ENCODE results near the gene CPVL.

CPVL gene

GRCh38 chr7:29146057-29146706, at the start of gene CPVL:
CPVL (minus strand) TSS chr7:29146537; CDS start chr7:29121061, 25,476 bp downstream.
- no peak for DNase-seq

DNA sequence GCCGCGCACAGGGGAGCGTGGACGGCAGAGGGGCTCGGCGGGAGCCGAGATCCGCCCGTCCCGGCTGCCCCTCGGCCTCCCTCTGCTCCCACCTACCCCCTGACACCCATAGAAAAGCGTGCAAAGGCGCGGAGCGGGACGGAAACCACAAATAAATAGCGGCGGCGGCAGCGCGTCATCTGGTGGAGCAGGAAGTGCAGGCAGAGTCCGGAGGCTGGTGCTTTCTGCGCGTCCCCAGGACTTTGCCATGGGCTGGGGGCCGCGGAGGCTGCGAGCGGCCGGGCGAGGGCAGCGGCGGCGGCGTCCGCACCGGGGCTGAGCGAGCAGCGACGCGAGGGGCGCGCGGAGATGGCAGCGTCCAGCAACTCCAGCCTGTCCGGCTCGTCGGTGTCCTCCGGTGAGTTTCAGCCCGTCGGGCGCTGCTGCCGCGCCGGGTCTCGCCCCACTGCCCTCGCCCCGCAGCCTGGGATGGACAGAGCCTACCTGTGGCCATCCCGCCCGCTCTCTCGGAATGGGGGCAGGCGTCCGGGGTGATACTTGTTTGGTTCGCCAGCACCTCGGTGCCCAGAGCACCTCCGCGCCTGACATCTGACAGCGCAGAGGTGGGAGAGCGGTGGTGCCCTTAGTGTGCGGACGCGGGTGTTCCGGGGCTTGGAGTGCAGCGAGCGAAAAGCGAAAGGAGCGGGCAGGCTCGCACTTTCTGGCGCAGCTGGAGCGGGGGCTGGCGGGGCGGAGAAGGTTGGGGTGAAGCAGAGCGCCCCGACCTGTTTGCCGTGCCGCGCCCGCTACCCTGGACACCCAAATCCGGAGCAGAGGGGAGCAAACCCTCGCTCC, 48.5 kb upstream of the CPVL start, which contains the start of gene CHN2:
Gene CHN2 (plus strand): TSS at position 182 of the 834 bp plus-strand sequence.
- DNase-seq: no peak

DNA sequence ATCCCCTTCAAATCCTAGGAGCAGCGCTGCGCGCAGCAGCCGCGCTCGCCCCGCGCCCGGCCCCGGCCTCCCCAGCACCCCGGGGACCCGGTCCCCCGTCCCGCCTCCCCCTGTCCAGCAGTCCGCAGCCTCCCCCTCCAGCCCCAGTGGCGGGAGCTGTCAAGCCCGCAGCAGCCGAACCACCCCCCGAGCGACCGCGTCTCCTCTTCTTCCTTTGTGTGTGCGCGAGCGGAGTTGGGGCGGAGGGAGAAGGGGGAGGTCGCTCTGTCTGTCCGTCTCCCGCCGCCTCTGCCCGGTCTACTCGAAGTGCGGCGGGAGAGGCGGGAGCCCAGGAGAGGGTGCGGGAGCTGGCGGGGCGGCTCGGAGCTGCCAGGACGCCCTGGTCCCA, 47.9 kb upstream of the CPVL start:
- DNase-seq: no peak

GRCh38 chr7:29193316-29194205, 47.2 kb upstream of the CPVL start:
- DNase-seq: no peak

- DNase-seq: no peak
Measured at GRCh38 chr7:29192811-29193210, 46.5 kb upstream of the CPVL start.

- no peak for DNase-seq
Measured at GRCh38 chr7:29192323-29192722, 46.0 kb upstream of the CPVL start.

- peak; percentile 27 for DNase-seq
Measured at GRCh38 chr7:29190349-29191045, 44.2 kb upstream of the CPVL start.

- DNase-seq: peak; percentile 60
Measured at GRCh38 chr7:29189743-29190201, 43.4 kb upstream of the CPVL start.

DNA sequence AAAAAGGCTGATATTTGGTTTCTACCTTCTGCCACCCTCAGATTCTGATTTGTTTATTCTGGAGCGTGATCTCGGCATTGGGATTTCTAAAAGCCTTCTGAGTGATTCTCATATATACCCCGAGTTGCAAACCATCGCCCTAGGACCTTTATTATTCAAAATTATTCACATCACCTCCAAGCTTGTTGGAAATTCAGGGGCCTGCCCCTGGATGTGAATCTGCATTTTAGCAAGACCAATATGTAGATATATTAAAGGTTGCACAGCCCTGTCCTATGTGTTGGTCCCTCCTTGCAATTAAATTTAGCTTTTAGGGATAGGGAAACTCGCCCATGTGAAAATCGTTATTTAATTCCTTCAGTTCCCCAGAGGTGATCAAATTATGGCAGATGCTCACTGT, 39.3 kb upstream of the CPVL start:
- no peak for DNase-seq

DNA sequence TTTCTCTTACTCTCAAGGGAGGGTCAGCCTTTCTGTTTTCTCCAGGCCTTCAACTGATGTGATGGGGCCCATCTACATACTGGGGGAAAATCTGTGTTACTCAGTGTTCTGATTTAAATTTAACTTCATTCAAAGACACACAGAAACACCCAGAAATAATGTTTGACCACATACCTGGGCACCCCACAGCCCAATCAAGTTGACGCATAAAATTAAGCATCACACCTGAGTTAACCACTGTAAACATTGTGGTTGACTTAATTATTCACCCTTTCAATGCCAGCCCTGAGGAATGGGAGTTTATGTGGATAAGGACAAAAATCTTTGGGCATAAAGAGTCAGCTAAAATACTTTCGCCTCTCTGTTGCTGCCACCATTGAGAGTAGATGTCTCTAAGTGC, 38.3 kb upstream of the CPVL start:
- DNase-seq: no peak

DNA sequence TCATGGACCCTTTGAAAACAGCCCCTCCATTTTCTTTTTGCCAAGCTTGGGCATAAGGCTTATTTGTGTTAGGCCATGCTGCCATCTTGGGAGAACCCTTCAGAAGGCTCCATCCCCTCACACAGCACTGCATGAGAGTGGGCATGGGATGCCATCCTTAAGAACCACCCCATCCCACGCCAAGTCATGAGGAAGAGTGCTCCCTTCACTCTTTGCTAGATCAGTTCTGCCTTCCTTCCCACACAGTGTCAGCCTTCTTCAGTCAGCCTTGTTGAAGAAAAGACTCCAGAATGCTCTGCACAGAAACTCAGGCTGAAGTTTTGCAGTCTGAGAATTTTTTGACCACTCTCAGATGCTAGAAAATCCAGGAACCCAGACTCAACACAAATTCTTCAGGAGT, 32.8 kb upstream of the CPVL start:
- DNase-seq: no peak

GRCh38 chr7:29177963-29178600, 31.7 kb upstream of the CPVL start:
- no peak for DNase-seq

GRCh38 chr7:29173458-29173857, 27.1 kb upstream of the CPVL start:
- no peak for DNase-seq

DNA sequence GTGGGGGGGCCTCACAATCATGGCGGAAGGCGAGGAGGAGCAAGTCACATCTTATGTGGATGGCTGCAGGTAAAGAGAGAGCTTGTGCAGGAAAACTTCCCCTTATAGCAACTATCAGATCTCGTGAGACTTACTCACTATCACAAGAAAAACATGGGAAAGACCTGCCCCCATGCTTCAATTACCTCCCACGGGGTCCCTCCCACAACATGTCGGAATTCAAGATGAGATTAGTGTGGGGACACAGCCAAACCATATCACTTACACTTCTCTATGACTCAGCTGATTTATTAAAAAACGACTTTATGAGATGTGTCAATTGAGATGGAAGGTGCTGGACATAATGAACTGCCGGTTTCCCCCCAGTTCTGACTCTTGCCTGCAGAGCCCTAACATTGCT, 24.4 kb upstream of the CPVL start:
- no peak for DNase-seq

DNA sequence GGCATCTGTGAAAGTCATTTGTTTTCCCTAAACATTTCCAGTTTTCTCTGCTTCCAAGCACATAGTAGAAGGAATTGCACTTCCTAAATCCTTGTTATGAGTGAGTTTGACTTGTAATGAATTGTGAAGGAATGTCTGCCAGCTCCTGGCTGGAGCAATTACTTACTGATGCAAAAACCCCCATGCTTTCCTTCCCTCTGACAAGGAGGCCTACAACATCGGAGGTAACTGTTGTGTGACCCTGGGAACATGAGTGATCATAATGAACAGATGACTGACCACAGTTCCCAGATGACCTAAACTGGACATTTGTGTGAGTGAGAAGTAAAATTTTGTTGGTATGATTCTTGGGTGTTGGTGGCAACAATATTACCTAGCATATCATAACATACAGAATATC, 21.4 kb upstream of the CPVL start:
- no peak for DNase-seq

- no peak for DNase-seq
Measured at GRCh38 chr7:29163854-29164253, 17.5 kb upstream of the CPVL start.

GRCh38 chr7:29162577-29162976, 16.2 kb upstream of the CPVL start:
- DNase-seq: no peak

DNA sequence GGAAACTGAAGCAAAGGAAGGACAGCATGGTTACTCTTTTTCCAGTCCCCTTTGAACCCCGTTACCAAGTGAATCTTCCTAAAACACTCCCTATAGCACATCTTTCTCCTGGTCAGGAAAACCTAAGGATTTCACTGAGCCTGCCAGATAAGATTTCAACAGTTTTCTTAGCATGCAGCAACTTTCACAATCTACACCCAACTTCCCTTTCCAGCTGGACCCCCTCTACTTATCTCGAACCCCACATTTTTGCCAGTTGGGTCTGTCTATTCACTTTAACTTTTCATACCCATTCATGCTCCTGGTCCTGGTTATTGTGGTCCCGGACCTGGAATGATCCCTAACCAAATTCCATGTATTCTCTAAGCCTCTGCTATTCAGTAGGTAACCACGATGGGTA, 14.9 kb upstream of the CPVL start:
- no peak for DNase-seq

DNA sequence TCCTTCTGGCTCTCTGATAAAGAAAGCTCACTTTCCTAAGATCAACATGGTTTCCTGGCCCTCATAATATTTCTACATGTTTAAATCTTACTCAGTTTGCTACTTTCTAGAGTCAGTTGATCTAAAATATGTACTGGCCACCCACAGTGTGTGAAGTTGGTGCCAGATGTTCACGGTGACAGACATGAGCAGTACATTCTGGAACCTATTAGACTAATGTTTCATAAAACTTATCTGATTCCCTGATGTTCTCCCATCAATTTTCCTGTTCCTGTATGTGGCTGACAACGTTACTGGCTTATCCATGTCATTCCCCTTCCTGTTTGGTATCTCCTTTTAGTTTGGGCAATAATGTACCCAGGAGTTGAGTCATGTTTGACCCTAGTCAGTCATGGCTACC, 13.7 kb upstream of the CPVL start:
- DNase-seq: no peak

GRCh38 chr7:29158795-29159423, 12.6 kb upstream of the CPVL start:
- DNase-seq: no peak

DNA sequence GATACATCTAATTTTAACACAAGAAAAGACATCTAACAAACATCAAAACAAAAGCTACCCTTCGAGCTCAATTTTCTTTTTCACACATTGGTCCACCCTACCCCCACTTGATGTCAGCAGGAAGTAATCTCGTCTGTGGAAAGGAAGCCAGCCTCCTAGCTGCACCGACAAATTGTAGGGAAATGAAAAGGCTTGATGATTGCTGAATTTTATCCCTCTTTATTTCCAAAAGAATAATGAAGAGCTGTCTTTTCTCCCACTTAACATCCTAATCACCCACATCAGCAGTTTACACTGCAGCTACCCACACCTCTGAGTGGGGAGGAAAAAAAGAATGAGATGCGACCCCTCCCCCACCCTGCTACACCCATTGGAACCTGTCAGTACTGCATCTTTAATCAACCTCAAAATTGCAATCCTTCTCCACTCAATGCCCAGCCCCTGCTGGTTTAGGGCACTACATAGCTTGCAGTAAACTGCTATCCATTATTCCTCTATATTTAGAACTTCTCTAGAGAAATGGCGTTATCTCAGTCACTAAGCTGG, 10.6 kb upstream of the CPVL start:
- DNase-seq: peak; percentile 58

Data from NCI-H187 treated with DMSO at 0.1 percent for 48 hours (cell line).